ENCODE data around the gene CIART. TPM values are rescaled to one million over a fixed set of nuclear protein-coding genes. Genes with fewer than 3 reads are reported as not detected.
"Not testable (repeated sequence)": the region's sequence is repeated elsewhere in the genome, so short reads cannot be mapped to it uniquely, and the experiment has no call there.

The CIART gene
- total RNA-seq, 6 donors from 2014 or later, result 2.7 to 14.7 (median 7.5) TPM

DNA sequence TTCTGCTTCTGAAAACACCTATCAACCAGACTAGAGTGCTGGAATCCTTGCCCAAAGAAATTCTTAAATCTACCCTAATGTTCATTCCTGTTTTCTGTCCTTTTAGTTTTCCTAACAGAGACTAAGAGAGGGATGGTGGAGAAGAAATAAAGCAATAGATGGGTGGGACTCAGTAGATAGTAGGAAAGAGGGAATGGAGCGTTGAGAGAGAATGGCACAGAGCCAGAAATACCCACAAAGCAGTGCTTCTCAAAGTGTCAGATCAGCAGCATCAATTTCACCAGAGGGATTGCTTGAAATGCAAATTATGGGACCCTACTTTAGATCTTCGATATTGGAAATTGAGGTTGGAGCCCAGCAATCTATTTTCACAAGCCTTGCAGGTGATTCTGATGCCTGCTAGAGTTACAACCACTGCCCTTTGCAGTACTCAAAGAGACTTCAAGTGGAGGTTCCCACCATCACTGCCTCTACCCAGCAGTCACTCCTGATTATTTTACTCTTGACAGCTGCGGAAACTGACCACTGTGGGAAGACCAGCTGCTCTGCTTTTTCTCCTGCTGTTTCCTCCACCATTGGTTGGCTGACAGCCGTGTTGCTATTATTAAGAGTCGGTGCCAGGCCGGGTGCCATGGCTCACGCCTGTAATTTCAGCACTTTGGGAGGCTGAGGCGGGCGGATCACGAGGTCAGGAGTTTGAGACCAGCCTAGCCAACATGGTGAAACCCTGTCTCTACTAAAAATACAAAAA, 27.6 kb downstream of the CIART start:
- H3K36me3 ChIP-seq, result peaks cover 0 to 21% (median 6%) of the 10 kb centered on the region in 4 donors
- H3K4me1 ChIP-seq, result no peaks in the 10 kb centered on the region
- TF ChIP-seq POLR2A (IDR thresholded peaks at IDR 0.05), result no peak
- DNase-seq, result no peak
- H3K9me3 ChIP-seq, result no peaks in the 10 kb centered on the region
- ATAC-seq (ENCODE audit: low FRiP score in 2 of 2), result no peak
- WGBS, 2 donors, result 54 to 57% methylated on average over 10 of the region's 10 CpGs
- H3K4me3 ChIP-seq, result no peak overlapping the region
- no peak overlapping the region for H3K27ac ChIP-seq
- no peaks in the 10 kb centered on the region for H3K27me3 ChIP-seq

GRCh38 chr1:150311762-150312161, 29.4 kb downstream of the CIART start:
- TF ChIP-seq, protein P1, sequence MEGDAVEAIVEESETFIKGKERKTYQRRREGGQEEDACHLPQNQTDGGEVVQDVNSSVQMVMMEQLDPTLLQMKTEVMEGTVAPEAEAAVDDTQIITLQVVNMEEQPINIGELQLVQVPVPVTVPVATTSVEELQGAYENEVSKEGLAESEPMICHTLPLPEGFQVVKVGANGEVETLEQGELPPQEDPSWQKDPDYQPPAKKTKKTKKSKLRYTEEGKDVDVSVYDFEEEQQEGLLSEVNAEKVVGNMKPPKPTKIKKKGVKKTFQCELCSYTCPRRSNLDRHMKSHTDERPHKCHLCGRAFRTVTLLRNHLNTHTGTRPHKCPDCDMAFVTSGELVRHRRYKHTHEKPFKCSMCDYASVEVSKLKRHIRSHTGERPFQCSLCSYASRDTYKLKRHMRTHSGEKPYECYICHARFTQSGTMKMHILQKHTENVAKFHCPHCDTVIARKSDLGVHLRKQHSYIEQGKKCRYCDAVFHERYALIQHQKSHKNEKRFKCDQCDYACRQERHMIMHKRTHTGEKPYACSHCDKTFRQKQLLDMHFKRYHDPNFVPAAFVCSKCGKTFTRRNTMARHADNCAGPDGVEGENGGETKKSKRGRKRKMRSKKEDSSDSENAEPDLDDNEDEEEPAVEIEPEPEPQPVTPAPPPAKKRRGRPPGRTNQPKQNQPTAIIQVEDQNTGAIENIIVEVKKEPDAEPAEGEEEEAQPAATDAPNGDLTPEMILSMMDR (IDR thresholded peaks at IDR 0.05), result no peak
- TF ChIP-seq EP300 (IDR thresholded peaks at IDR 0.05) (no peak), POLR2AphosphoS5 (IDR thresholded peaks at IDR 0.05) (no peak), POLR2A (IDR thresholded peaks at IDR 0.05) (no peak)
- Histone ChIP-seq H3K4me3 (no peak overlapping the region), H3K27ac (no peak overlapping the region), H3K9me3 (no peaks in the 10 kb centered on the region), H3K36me3 (peaks cover 0 to 15% (median 6%) of the 10 kb centered on the region in 4 donors), H3K4me1 (no peaks in the 10 kb centered on the region), H3K27me3 (no peaks in the 10 kb centered on the region)
- no peak for DNase-seq
- ATAC-seq (ENCODE audit: low FRiP score in 2 of 2), result no peak
- 86 to 95% methylated on average over 2 of the region's 2 CpGs for WGBS, 2 donors

GRCh38 chr1:150314691-150315090, 32.3 kb downstream of the CIART start:
- not testable (repeated sequence) for H3K27ac ChIP-seq; H3K4me3 ChIP-seq; DNase-seq; H3K27me3 ChIP-seq; H3K9me3 ChIP-seq; H3K36me3 ChIP-seq; H3K4me1 ChIP-seq; ATAC-seq (ENCODE audit: low FRiP score in 2 of 2)
- 89 to 94% methylated on average over 4 of the region's 4 CpGs for WGBS, 2 donors

- 66 to 81% methylated on average over 7 to 8 of the region's 8 CpGs for WGBS, 2 donors
- H3K4me1 ChIP-seq, result peaks cover 9 to 21% (median 12%) of the 10 kb centered on the region in 4 donors
- ATAC-seq (ENCODE audit: low FRiP score in 2 of 2), result no peak
Observed at GRCh38 chr1:150320667-150320978, 38.3 kb downstream of the CIART start.

DNA sequence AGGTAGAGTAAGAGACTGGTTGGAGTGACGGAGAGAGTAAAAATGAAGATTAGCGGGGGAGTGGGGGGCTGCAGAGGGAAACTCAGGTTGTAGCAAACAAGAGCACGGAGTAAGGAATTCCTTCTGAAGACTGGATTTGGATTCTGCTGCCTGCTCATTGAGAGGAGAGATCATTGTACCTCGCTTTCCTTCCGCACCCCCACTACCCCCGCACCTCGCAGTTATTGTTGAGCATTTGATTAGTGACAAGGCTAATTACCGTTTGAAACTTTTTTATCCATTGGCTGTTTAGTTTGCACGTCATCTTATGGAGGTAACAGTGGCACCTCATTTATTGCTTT, 39.4 kb downstream of the CIART start:
- peak overlapping the region; percentile 57 to 93 (median 80) for H3K4me3 ChIP-seq
- DNase-seq, result no peak
- peaks cover 9 to 21% (median 12%) of the 10 kb centered on the region in 4 donors for H3K4me1 ChIP-seq
- no peaks in the 10 kb centered on the region for H3K9me3 ChIP-seq
- WGBS, 2 donors, result 0% methylated on average over 9 of the region's 9 CpGs
- ATAC-seq (ENCODE audit: low FRiP score in 2 of 2), result peak in 1 of 2 donors; percentile 2
- TF ChIP-seq POLR2AphosphoS5 (IDR thresholded peaks at IDR 0.05), result no peak
- TF ChIP-seq, protein P1 (IDR thresholded peaks at IDR 0.05), result no peak
- TF ChIP-seq EP300 (IDR thresholded peaks at IDR 0.05), result no peak
- no peak for TF ChIP-seq POLR2A (IDR thresholded peaks at IDR 0.05)
- H3K27me3 ChIP-seq, result no peaks in the 10 kb centered on the region
- peak overlapping the region; percentile 82 to 95 (median 91) for H3K27ac ChIP-seq
- H3K36me3 ChIP-seq, result peaks cover 14 to 23% (median 18%) of the 10 kb centered on the region in 4 donors

More at GRCh38 chr1:150320667-150320978, 38.3 kb downstream of the CIART start:
- peak in 1 of 2 donors; percentile 51 for DNase-seq
- H3K36me3 ChIP-seq, result peaks cover 2 to 12% (median 7%) of the 10 kb centered on the region in 4 donors
- peak overlapping the region; percentile 82 to 95 (median 91) for H3K27ac ChIP-seq
- no peaks in the 10 kb centered on the region for H3K9me3 ChIP-seq
- TF ChIP-seq EP300 (IDR thresholded peaks at IDR 0.05), result no peak
- TF ChIP-seq POLR2A (IDR thresholded peaks at IDR 0.05), result no peak
- TF ChIP-seq, protein P1 (IDR thresholded peaks at IDR 0.05), result no peak
- no peaks in the 10 kb centered on the region for H3K27me3 ChIP-seq
- peak overlapping the region; percentile 38 to 93 (median 80) for H3K4me3 ChIP-seq

DNA sequence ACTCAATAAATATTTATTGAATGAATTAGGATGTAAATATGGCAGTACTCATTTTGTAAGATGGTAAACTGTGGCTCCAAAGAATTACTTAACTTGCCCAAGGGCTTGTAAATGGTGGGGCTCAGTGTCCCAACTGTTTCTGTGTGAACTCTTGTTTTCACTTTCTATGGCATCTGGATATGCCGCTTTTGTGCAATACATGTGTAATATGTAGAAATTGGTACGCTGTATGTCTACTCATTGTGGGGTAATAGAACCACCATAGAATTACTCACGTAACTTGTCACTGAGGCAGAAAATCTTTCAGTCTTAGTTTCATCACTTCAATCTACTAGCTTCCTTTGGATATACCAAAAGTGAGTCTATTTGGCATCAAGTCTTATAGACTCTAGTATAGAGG, 40.0 kb downstream of the CIART start:
- Histone ChIP-seq H3K36me3 (peaks cover 18 to 28% (median 22%) of the 10 kb centered on the region in 4 donors), H3K4me1 (peaks cover 9 to 21% (median 12%) of the 10 kb centered on the region in 4 donors), H3K9me3 (no peaks in the 10 kb centered on the region), H3K27ac (peak overlapping the region; percentile 82 to 95 (median 91)), H3K27me3 (no peaks in the 10 kb centered on the region), H3K4me3 (peak overlapping the region; percentile 57 to 93 (median 80))
- WGBS, 2 donors, result 77 to 84% methylated on average over 3 of the region's 3 CpGs
- ATAC-seq (ENCODE audit: low FRiP score in 2 of 2) (no peak), DNase-seq (no peak)
- no peak for TF ChIP-seq EP300 (IDR thresholded peaks at IDR 0.05)
- TF ChIP-seq POLR2A (IDR thresholded peaks at IDR 0.05), result no peak
- TF ChIP-seq POLR2AphosphoS5 (IDR thresholded peaks at IDR 0.05), result no peak
- TF ChIP-seq, protein P1 (IDR thresholded peaks at IDR 0.05), result no peak

Data from upper lobe of left lung (tissue), 6 donors.